Measurements from ENCODE around the gene IL36G.
"Not testable (repeated sequence)": the region's sequence is repeated elsewhere in the genome, so short reads cannot be mapped to it uniquely, and the experiment has no call there.

IL36G gene

DNA sequence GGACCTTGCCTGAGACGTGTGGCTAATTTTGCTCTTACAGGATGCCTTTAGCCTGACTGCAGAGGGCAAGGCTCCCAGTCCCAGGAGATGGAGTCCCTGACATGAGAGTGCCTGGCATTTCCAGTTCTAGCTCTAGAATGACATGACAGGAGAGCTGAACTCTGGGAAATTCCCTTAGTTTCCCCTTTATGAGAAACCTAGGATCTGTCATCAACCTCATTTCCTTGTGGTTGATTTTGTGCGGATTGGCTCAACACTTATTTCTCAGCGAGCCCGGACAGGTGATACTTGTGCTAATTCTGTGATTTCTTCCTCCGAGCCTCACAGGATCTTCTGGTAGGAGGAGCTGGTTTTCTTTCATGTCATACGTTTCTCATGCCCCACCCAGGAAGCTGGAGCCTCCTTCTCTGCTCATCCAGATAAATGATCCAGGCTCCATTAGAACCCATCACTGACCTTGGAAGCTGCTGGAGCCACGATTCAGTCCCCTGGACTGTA lies at the start of gene IL36G:
IL36G (plus strand) TSS at position 448 of the 498 bp plus-strand sequence. CDS start 633 bp downstream, outside the sequence.
- no peak for TF ChIP-seq Cebpa-rat (IDR thresholded peaks at IDR 0.05)
- Histone ChIP-seq H4K20me1 (no peaks in the 10 kb centered on the region), H3K4me2 (peak within 1 kb of the TSS in 3 of 11 experiments; percentile 21 to 49 (median 24); a peak in 3 of 22 replicates), H3K9ac (no peak within 1 kb of the TSS), H3K9me3 (replicated peaks in 1 of 11) (no peaks in the 10 kb centered on the region), H3K27ac (no peak within 1 kb of the TSS), H3K4me1 (peaks cover 0 to 10% (median 0%) of the 10 kb centered on the region in 10 experiments; a peak in 3 of 20 replicates), H3K36me3 (no peaks in the 10 kb centered on the region), H3K27me3 (no peaks in the 10 kb centered on the region), H3K4me3 (no peak within 1 kb of the TSS)

DNA sequence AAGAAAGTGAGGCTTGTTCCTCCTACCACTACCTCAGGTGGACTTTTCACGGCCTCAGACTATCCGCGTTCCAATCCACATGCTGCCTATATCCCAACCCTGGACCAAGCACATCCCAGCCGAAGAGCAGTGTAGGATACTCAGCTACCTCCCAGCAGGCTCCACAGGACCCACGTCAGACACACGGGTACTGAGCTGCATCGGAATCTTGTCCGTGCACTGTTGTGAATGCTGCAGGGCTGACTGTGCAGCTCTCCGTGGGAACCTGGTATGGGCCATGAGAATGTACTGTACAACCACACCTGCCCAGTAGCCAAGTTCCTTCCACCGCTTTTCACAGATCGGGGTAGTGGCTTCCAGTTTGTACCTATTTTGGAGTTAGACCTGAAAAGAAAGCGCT lies 44.5 kb upstream of the IL36G start:
- H3K27ac ChIP-seq = no peak overlapping the region
- no peak overlapping the region for H3K4me2 ChIP-seq
- no peak overlapping the region for H3K9ac ChIP-seq
- peaks cover 0 to 26% (median 0%) of the 10 kb centered on the region in 10 experiments; a peak in 5 of 20 replicates for H3K4me1 ChIP-seq
- no peak overlapping the region for H3K4me3 ChIP-seq
- TF ChIP-seq Cebpa-rat (IDR thresholded peaks at IDR 0.05) = no peak
- no peaks in the 10 kb centered on the region for H3K36me3 ChIP-seq
- H3K9me3 ChIP-seq (replicated peaks in 1 of 11) = no peaks in the 10 kb centered on the region
- H4K20me1 ChIP-seq = no peaks in the 10 kb centered on the region
- no peaks in the 10 kb centered on the region for H3K27me3 ChIP-seq

DNA sequence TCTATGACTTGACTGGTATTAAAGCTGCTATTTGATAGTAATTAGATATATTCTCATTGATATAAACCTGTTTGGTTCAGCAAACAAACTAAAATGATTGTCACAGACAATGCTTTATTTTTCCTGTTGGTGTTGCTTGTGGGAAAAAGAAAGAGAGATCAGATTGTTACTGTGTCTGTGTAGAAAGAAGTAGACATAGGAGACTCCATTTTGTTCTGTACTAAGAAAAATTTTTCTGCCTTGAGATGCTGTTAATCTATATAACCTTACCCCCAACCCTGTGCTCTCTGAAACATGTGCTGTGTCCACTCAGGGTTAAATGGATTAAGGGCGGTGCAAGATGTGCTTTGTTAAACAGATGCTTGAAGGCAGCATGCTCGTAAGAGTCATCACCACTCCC lies 43.7 kb upstream of the IL36G start:
- H3K4me2 ChIP-seq, H3K27ac ChIP-seq: not testable (repeated sequence)

DNA sequence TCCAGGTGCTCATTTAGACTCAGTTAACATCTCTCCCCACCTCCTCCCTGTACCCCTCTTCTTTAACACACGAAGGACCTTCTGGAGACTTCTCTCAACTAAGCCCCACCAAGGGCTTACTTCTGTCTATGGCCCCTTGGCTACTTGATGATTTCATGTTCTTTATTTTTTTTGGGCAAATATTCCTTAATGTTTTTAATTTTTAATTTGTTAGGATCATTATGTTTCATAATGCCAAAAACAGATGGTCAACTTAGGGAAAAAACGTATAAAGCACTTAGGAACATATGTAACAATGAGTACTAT lies 40.9 kb upstream of the IL36G start:
- peak overlapping the region in 3 of 11 experiments; percentile 2 to 50 (median 10); a peak in 4 of 22 replicates for H3K4me2 ChIP-seq
- no peaks in the 10 kb centered on the region for H3K36me3 ChIP-seq

More for the DNA sequence above, 43.7 kb upstream of the IL36G start:
- not testable (repeated sequence) for H3K9ac ChIP-seq; H3K4me3 ChIP-seq; H3K36me3 ChIP-seq; H4K20me1 ChIP-seq; H3K27me3 ChIP-seq; H3K9me3 ChIP-seq (replicated peaks in 1 of 11)
- H3K4me1 ChIP-seq = peaks cover 0 to 34% (median 0%) of the 10 kb centered on the region in 10 experiments; a peak in 6 of 20 replicates

DNA sequence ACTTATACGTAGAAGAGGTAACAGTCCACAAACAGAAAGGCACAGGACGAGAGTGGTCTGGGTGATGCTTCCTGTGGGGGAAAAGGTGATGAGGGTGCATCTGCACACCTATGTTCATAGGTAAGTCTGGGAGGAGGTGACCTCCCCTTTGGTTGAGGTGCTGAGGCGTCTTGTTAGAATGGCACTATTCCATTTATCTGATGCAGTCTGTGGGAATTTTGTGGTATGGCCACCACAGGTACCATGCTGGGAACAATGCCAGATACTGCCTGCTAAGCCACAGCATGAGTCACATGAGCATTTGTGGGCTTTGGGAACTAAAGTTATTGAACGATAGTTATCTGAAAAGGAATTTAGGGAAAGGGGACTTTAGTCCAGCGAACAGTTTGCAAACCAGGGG lies 38.9 kb upstream of the IL36G start:
- TF ChIP-seq Cebpa-rat (IDR thresholded peaks at IDR 0.05) = no peak

More for the DNA sequence above, 40.9 kb upstream of the IL36G start:
- H4K20me1 ChIP-seq = no peaks in the 10 kb centered on the region
- TF ChIP-seq Cebpa-rat (IDR thresholded peaks at IDR 0.05) = no peak
- no peaks in the 10 kb centered on the region for H3K9me3 ChIP-seq (replicated peaks in 1 of 11)
- H3K4me1 ChIP-seq = peaks cover 0 to 62% (median 6%) of the 10 kb centered on the region in 10 experiments; a peak in 10 of 20 replicates
- no peak overlapping the region for H3K9ac ChIP-seq
- H3K27ac ChIP-seq = peak overlapping the region in 2 of 11 experiments; percentile 28 to 47; a peak in 2 of 22 replicates
- no peak overlapping the region for H3K4me3 ChIP-seq
- no peaks in the 10 kb centered on the region for H3K27me3 ChIP-seq

DNA sequence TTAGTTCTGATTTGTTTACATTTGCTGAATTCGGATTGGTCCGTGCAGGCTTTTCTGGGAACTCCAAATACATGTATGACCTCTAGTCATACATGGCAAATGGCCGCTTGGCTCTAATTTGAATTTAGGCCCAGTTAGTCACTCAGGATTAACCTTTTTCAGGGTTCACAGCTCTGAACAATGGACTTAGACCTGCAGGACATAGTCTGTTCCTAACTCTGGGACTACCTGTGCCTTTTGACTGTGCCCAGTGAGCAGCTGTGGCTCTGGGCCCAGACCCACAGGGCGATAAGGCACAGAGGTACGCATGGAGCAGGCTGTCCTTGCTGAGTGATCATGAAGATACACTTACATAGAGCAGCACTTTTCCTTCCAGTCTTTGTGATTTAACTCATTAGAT lies 38.4 kb upstream of the IL36G start:
- no peaks in the 10 kb centered on the region for H3K36me3 ChIP-seq
- H3K4me2 ChIP-seq = peak overlapping the region in 3 of 11 experiments; percentile 10 to 50 (median 13); a peak in 3 of 22 replicates
- no peak overlapping the region for H3K27ac ChIP-seq
- no peak for TF ChIP-seq Cebpa-rat (IDR thresholded peaks at IDR 0.05)
- H4K20me1 ChIP-seq = no peaks in the 10 kb centered on the region
- no peaks in the 10 kb centered on the region for H3K9me3 ChIP-seq (replicated peaks in 1 of 11)
- H3K27me3 ChIP-seq = no peaks in the 10 kb centered on the region
- peaks cover 0 to 68% (median 9%) of the 10 kb centered on the region in 10 experiments; a peak in 10 of 20 replicates for H3K4me1 ChIP-seq
- H3K9ac ChIP-seq = no peak overlapping the region
- H3K4me3 ChIP-seq = no peak overlapping the region

More for the DNA sequence above, 38.9 kb upstream of the IL36G start:
- no peak overlapping the region for H3K9ac ChIP-seq
- H3K36me3 ChIP-seq = no peaks in the 10 kb centered on the region
- no peaks in the 10 kb centered on the region for H3K9me3 ChIP-seq (replicated peaks in 1 of 11)
- no peaks in the 10 kb centered on the region for H4K20me1 ChIP-seq
- peaks cover 0 to 68% (median 9%) of the 10 kb centered on the region in 10 experiments; a peak in 10 of 20 replicates for H3K4me1 ChIP-seq
- no peak overlapping the region for H3K4me3 ChIP-seq
- H3K27ac ChIP-seq = no peak overlapping the region
- H3K27me3 ChIP-seq = no peaks in the 10 kb centered on the region
- H3K4me2 ChIP-seq = peak overlapping the region in 3 of 11 experiments; percentile 10 to 50 (median 21); a peak in 4 of 22 replicates

DNA sequence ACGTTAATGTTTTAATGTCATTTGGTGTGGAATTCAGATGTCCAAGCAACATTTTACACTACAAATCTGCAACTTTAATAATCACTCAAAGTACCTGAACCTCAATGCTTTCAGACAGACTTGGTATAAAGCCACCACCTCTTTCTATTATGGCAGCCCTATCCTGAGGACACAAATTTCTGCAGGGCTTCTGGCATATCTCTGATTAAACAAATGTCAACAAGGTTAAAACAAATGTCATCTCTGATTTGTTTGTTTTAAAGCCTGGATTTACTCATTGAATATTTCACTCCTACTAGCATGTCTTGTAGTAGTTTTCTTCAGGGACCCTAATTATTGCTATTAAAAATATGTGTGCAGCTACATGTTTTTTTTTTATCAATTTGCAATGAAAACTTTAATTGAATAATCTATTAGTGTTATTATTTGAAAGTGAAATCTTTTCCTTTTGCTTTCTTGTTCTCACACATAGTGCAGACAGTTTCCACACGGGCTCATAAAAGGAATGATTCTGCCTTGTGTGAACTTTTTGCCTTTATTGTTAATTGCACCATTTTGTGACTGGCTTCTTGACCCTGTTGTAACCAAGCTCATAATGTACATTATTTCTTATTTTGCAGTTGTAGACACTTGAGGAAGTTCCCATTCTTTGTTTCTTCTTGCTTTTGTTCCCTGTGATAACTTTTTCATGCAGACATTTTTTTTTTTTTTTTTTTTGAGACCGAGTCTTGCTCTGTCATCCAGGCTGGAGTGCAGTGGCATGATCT lies 36.8 kb upstream of the IL36G start:
- Histone ChIP-seq H3K4me3 (no peak overlapping the region), H3K36me3 (no peaks in the 10 kb centered on the region), H3K4me1 (peaks cover 0 to 65% (median 9%) of the 10 kb centered on the region in 10 experiments; a peak in 10 of 20 replicates), H3K27ac (no peak overlapping the region), H3K9ac (no peak overlapping the region), H3K9me3 (replicated peaks in 1 of 11) (peaks cover 13 to 15% (median 14%) of the 10 kb centered on the region in 11 experiments), H3K4me2 (peak overlapping the region in 6 of 11 experiments; percentile 15 to 65 (median 41); a peak in 8 of 22 replicates), H4K20me1 (no peaks in the 10 kb centered on the region), H3K27me3 (no peaks in the 10 kb centered on the region)
- no peak for TF ChIP-seq Cebpa-rat (IDR thresholded peaks at IDR 0.05)

DNA sequence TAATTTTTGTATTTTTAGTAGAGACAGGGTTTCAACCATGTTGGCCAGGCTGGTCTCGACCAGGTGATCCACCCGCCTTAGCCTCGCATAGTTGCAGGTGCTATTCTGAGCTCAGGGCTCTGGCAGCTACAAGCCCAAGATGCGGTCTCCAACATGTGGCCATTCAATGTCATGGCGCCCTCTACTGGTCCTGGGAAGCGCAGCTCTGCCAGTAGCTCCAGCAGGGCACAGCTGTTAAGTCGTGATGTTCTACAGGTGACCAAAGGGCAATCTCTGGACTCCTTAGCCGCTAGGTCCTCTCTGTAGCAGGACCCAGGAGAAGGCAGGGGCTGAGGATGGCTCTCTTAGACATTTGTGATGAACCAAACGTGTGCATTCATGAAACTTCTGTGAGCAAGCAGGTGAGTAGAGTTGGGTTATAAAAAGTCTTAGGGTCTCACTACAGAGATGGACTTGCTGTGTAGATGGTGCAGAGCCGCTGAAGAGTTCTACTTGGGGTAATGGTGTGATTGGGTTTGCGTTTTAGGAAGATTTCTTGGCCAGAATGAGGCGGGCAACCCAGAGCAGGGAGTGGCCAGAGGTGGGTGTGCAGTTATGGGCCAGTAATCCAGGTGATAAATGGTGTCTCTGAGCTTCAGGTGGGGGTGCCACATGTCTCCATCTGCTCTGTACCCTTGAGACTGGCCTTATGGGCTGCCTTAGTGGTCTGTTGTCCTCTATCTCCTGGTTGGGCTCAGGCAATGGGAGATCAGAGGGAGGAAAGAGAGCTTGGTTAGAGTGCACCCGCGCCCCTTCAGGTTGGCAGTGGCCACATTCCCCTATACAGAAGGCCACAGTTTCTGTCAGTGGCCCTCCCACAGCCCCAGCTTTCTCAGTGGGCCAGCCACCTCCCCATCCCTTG lies 35.8 kb upstream of the IL36G start:
- Histone ChIP-seq H3K4me2 (peak overlapping the region in 6 of 11 experiments; percentile 15 to 65 (median 41); a peak in 8 of 22 replicates), H3K27ac (peak overlapping the region in 3 of 11 experiments; percentile 11 to 16 (median 16); a peak in 3 of 22 replicates), H3K9ac (peak overlapping the region in 3 of 11 experiments; percentile 4 to 52 (median 18); a peak in 3 of 22 replicates), H3K27me3 (no peaks in the 10 kb centered on the region), H3K4me3 (no peak overlapping the region), H3K4me1 (peaks cover 0 to 55% (median 9%) of the 10 kb centered on the region in 10 experiments; a peak in 10 of 20 replicates), H4K20me1 (no peaks in the 10 kb centered on the region), H3K36me3 (no peaks in the 10 kb centered on the region), H3K9me3 (replicated peaks in 1 of 11) (peaks cover 23 to 25% (median 24%) of the 10 kb centered on the region in 11 experiments)
- no peak for TF ChIP-seq Cebpa-rat (IDR thresholded peaks at IDR 0.05)

Measured in BLaER1 treated with 17β-estradiol and CSF1 and Interleukin-3, amounts not matched to agents 10 nM and 100 nM (cell line).